NCI-H187 treated with DMSO at 0.1 percent for 48 hours (cell line): ENCODE data around the gene SPP1.
"Not testable (repeated sequence)": the region's sequence is repeated elsewhere in the genome, so short reads cannot be mapped to it uniquely, and the experiment has no call there.

ENCODE experiments used
- DNase-seq: peaks from one replicate; lab custom pipeline; 2025; lab: John Stamatoyannopoulos, UW

Gene SPP1

DNA sequence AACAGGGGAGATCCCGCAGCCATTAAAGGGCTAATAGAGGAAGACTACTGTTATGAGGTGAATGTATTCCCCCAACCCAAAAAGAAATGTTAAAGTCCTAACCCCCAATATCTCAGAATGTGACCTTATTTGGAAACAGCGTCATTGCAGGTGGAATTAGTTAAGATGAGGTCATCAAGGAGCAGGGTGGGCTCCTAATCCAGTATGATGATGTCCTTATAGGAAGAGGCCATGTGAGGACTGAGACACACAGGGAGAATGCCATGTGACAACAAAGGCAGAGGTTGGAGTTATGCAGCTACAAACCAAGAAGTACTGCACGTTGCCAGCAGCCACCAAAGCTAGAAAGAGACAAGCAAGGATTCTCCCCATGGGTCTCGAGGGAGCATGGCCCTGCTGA lies 14.3 kb downstream of the SPP1 start:
- DNase-seq: no peak

DNA sequence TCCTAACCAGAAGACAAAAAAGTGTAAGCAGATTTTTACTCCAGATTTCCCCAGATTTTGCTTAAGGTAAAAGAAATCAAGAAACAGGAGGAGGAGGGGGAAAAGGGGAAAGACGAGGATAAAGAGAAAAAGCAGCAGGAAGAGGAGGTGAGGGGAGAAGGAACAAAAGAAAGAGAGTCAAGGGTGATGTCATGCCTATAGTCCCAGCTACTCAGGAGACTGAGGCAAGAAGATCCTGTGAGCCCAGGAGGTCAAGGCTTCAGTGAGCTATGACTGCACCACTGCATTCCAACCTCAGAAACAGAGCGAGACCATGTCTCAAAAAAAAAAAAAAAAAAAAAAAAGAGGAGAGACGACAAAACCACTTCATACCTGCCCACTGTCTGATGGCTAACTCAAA lies 19.9 kb downstream of the SPP1 start:
- DNase-seq: no peak

DNA sequence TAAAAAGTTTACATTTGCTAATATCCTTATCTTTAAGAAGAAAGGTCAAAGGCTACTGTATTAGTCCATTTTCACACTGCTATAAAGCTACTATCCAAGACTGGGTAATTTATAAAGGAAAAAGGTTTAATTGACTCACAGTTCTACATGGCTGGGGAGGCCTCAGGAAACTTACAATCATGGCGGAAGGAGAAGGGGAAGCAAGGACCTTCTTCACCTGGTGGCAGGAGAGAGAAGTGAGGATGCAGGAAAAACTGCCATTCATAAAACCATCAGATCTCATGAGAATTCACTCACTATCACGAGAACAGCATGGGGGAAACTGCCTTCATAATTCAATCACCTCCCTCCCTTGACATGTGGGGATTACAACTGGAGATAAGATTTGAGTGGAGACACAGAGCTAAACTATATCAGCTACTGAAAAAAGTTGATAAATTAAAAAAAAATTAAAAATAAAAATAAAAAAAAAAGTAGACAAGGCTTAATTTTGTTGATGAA lies 23.7 kb downstream of the SPP1 start:
- DNase-seq: not testable (repeated sequence)

DNA sequence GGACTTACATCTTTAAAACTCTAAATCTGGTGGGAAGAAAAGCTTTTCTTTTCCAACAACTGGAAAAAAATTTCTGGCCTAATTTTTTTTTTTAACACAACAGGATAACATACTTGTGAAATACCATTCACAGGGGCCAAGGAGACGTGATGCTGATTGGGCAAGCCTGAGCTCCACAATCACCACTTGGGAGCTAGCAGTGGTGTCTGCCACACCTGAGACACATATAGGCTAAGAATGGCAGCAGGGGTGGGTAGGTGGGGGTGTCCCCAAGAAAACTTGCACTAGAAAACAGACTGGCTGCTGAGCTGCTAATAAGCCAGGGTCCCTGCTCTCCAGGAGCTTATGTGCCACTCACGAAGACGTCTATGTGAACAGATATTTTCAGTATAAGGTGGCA lies 26.4 kb downstream of the SPP1 start:
- no peak for DNase-seq

GRCh38 chr4:88002786-88003185 lies 27.3 kb downstream of the SPP1 start:
- DNase-seq: no peak

GRCh38 chr4:88003261-88003660 lies 27.7 kb downstream of the SPP1 start:
- no peak for DNase-seq

GRCh38 chr4:88005076-88005475 lies 29.6 kb downstream of the SPP1 start:
- DNase-seq: no peak

DNA sequence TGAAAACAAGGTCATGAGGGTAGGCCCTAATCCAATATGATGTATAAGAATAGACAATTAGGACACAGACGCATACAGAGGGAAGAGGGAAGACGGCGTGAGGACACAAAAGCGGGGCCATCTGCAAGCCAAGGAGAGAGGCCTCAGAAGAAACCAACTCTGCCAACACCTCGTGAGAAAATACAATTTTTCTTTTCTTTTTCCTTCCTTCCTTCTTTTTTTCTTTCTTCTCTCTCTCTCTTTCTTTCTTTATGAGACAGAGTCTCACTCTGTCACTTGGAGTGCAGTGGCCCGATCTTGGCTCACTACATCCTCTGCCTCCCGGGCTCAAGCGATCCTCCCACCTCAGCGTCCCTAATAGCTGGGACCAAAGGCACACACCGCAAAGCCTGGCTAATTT lies 30.4 kb downstream of the SPP1 start:
- DNase-seq: no peak

DNA sequence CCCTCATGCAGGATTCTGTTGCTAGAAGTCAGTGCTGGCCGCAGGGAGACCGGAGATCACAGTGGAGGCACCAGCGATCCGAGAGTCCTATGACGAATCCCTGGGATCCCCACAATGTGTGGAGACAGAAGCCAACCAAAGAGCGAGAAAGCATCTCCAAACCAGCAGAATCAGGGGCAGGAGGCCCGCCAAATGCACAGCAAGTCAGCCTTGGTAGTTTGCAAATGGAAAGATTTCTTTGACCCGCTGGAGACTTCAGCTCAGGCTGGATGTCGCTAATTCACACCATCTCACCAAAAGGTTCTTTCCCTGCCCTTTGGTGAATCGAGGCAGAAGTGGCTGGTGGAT lies 31.4 kb downstream of the SPP1 start:
- no peak for DNase-seq

GRCh38 chr4:88007304-88008121 lies 32.0 kb downstream of the SPP1 start, which contains the start of gene PKD2:
PKD2 (plus strand) TSS chr4:88007635; CDS start chr4:88007734, 99 bp downstream.
- no peak for DNase-seq

GRCh38 chr4:88008122-88008742 lies 32.7 kb downstream of the SPP1 start:
- DNase-seq: no peak

DNA sequence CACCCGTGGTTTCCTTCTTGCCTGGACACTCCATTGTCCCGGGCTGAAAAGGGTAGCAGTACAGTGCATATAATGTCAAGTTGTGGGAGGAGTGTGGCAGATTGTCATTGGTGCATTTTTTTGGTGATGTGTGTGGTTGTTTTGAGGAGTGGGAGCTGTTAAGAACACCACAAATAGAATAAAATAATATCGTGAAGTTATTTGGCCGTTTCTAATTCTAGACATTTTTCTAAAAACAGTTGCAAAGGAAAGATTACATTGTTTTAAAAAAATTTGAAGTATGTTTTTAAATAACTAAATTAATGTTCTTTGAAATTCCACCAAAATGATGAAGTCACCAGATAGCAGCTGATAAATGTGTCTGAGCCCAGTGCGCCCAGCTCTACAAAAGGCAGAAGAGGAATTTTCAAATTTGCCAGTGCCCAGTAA lies 33.2 kb downstream of the SPP1 start:
- DNase-seq: no peak

DNA sequence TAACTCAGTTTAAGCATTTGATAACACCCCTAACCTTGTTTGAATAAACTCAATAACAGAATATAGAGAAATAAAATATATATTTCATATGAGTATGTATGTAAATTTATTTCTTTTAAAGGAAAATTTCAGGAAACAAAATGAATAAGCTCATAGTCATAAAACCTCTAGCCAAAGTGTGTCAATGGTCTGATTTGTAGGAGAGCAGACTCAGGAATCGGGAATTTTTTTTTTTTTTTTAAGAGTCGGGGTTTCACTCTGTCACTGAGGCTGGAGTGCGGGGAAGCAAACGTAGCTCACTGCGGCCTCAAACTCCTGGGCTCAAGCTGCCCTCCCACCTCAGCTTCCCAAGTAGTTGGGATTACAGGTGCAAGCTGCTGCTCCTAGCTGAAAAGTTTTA lies 34.4 kb downstream of the SPP1 start:
- no peak for DNase-seq

DNA sequence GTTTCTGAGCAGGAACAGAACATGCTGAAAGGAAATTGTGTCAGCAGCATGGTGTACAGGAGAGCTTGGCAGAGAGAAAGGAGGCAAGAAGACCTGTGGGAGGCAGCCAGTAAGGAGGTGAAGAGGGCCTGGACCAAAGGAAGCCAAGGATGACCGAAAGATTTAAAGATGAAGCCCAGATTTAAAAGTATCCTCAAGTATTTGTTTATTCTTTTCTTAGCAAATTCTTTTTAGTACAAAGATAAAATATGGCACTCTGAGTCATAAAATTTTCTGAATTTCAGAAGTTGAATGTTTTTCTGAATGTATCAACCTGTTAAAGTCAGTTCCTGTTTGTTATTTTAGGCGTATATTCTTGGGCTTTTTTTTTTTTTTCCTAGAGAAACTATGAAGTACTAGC lies 35.5 kb downstream of the SPP1 start:
- no peak for DNase-seq

DNA sequence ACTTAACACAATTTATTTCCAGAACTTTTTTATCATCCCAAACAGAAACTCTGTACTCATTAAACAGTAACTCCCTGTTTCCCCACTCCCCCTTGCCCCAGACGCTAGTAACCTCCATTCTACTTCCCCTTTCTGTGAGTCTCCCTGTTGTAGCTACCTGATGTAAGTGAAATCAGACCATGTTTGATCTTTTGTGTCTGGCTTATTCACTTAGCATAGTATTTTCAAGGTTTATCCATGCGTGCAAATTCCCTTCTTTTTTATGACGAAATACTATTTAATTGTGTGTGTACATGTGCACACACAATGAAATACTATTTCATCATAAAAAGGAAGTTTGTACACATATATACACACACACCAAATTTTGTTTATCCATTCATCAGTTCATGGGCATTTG lies 37.1 kb downstream of the SPP1 start:
- no peak for DNase-seq

GRCh38 chr4:88014386-88014905 lies 38.9 kb downstream of the SPP1 start:
- no peak for DNase-seq

DNA sequence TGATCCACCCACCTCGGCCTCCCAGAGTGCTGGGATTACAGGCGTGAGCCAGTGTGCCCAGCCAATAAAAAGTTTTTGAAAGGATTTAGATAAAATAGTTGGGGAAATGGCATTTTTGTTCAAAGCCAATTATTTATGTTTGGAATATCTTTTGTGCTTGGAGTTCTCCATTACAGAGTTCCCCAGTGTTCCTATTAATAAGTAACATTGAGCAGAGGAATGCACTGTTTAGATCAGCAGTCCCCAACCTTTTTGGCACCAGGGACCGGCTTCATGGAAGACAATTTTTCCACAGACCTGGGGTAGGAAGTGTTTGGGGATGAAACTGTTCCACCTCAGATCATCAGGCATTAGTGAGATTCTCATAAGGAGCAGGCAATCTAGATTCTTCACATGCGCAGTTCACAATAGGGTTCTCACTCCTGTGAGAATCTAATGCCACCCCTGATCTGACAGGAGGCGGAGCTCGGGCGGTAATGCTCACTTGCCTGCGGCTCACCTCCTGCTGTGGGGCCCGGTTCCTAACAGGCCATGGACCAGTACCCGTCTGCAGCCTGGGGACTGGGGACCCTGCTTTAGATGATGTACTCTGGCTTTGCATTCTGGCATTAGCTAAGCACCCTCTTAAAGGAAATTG lies 40.3 kb downstream of the SPP1 start:
- no peak for DNase-seq

- DNase-seq: no peak
These were observed 42.2 kb downstream of the SPP1 start for GRCh38 chr4:88017516-88018297.

- DNase-seq: no peak
These were observed 43.0 kb downstream of the SPP1 start for GRCh38 chr4:88018466-88018865.

DNA sequence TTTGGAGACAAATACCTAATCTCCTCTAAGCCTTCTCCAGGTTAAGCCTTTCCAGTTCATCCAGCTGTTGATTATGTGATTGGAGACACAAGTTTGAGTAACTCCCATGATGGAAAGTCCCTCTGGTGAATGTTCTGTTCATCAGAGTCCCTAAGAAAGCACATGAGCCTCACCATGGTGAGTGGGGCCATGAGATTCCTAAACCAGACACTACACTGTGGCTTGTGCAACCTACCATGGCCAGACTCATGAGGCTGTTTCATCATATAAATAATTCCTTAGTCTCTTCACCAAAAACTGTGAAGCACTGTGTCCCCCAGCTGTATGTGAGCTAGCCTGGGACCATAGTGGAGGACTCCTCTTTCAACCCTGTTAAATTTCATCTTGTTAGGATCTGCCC lies 46.3 kb downstream of the SPP1 start:
- DNase-seq: no peak

GRCh38 chr4:88022289-88022688 lies 46.8 kb downstream of the SPP1 start:
- no peak for DNase-seq
